Stimulated activated naive CD4-positive, alpha-beta T cell (primary cell): Measurements from ENCODE around the gene MICALL2.
"Not testable (repeated sequence)": the region's sequence is repeated elsewhere in the genome, so short reads cannot be mapped to it uniquely, and the experiment has no call there.

Experiments
- DNase-seq, 6 experiments: peaks; one replicate each; lab custom pipeline; 2025; lab: John Stamatoyannopoulos, UW

Gene MICALL2

DNA sequence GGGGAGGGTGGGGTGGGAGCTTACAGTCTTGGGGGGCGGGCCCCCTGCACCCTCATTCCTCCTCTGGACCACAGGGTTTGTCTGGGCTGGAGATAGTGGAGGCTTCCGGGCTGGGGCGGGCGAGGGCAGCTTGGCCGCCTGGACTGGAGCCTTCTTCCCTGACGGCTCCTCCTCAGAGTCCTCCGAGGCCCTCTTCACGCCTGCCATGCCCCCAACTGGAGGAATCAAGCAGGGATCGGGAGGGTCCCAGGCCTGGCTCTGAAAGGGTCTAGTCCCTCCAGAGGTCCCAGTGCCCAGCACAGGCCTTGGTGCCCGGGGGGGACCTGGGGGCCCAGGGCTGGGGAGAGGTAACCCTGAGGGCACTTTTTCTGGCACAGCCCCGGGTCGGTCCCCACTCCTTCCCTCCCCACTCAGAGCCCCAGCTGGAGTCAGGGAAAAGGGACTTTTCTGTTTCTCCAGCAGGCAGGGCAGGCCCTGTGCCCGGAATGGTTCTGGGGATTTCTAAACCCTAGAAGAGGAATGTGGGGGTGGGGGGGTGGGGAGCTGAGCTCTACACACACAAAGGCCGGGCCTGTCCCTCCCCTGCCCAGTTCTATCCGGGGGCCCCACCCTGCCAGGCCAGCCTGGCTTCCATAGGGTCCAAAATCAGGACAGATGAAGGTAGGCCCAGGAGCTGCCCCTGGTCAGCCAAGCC is 11.6 kb downstream of the MICALL2 start:
- DNase-seq, result no peak

DNA sequence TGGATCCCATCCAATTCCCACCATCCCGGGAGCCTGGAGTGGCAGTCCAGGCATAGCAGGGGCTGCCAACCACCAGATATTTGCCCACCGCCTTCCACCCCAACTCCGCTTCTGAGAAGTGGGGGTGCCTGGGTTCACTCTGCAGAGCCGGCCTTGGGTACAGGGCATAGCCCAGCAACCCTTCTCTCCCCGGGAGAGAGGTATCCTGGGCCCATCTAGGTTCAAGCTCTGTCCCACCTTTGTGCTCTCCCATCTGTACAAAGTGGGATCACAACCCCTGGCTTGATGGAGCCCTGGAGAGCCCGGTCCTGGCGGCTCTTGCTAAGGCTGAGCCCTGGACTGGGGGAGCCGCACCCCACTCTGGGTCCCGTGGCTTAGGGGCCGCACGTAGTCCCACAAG is 12.2 kb downstream of the MICALL2 start:
- no peak for DNase-seq

DNA sequence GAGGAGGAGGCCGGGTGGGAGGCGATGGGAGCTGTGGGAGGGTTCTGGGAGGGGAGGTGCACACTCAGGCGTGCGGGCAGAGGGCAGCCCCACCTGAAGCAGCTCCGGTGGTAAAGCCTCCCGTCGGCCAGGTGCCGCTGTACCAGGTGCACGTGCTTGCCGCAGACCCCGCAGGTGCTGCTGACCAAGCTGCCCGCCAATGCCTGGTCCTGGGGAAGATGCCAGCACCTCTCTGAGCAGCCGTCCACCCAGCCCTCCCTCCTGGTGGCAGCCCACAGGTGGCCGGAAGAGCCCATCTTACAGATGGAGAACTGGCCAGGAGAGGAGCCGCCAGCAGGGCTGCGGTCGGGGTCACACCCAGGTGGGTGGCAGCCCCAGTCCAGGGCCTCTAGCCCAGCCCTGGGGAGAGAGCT is 12.6 kb downstream of the MICALL2 start:
- no peak for DNase-seq

DNA sequence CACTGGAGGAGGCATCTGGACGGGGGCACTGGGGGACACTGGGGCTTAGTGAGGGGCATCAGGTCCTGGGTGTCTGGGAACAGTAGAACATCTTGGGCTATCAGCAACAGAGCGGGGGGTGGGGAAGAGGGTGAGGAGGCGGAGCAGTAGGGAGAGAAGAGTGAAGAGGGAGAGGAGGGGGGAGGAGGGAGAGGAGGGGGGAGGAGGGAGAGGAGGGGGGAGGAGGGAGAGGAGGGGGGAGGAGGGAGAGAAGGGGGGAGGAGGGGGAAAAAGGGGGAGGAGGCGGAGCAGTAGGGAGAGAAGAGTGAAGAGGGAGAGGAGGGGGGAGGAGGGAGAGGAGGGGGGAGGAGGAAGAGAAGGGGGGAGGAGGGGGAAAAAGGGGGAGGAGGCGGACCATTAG is 13.2 kb downstream of the MICALL2 start:
- not testable (repeated sequence) for DNase-seq

DNA sequence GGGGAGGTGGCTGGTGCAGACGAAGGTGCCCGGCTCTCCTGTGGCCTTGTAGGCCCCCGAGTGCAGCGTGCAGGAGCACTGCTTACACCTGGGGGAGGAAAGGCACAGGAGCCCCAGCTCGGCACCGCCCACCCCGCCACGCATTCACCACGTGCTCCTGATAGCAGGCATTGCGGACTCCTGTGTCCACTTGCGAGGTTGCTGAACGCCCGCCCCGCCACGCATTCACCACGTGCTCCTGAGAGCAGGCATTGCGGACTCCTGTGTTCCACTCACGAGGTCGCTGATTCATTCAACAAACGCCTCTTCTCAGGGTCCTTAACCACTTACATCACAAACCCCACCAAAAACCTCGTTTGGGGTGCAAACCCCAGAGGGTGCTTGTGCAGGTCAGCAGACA is 13.9 kb downstream of the MICALL2 start:
- no peak for DNase-seq

DNA sequence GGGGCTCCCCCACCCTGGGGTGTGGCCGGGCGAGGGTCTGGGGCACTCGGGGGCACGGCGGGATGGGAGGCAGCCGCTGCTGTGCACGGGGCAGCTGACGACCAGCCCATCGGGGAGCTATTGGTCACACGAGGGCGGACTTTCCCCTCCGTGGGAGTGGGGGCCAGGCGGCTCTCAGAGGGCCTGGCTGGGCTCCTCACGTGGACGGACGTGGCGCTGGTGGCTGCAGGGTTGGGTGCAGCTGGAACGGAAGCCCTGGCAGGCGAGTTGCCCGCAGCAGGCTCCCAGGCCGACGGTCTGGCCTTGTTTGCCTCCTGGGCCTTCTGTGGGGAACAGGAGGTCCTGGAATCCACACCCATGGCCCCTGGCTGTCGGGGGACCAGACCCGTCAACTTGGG is 14.3 kb downstream of the MICALL2 start:
- no peak for DNase-seq

DNA sequence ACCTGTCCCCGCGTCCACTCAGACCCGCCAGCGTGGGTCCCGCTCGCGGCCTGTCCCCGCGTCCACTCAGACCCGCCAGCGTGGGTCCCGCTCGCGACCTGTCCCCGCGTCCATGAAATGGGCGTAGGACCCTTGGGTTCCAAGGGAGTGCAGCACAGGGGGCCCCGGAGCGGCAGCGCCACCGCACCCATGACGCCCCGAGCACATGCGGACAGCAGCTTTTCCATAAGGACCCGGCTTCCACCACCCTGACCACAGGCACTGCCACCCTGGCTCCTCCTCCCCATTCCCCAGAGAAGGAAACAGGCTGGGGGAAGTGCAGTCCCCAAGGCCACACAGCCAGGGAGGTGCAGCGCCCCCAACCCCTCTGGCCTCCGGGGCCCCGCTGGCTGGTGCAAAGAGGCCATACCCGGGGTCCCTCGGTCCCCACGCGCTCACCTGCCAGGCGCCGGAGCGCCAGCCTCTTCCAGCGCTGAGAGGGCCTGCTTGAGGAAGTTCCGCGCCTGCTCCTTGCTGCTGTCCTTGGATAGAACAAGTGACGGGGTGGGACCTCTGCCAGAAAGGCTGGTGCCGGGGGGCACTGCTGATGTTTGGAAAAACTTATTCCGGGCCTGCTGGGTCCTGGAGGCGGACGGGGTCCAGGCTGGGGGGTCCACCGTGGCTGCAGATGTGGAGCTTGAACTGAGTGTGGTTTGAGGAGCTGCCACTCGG is 14.9 kb downstream of the MICALL2 start:
- no peak for DNase-seq

DNA sequence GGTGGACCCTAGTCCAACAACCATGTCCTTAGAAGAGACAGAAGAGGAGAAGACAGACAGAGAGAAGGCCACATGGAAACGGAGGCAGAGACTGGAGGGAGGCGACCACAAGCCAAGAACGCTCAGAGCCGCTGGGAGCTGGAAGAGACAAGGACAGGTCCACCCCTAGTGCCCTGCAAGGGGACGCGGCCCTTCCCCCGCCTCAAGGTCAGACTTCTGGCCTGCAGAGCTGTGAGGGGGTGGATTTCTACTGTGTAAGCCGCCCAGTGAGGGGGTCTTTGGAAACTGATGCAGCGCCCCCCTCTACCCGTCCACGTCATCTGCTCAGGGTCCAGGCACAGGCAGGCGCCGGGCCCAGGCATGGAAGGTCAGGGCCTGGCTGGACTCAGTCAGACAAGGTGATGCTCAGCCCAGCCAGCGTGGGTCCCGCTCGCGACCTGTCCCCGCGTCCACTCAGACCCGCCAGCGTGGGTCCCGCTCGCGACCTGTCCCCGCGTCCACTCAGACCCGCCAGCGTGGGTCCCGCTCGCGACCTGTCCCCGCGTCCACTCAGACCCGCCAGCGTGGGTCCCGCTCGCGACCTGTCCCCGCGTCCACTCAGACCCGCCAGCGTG is 15.6 kb downstream of the MICALL2 start:
- DNase-seq, result not testable (repeated sequence)

DNA sequence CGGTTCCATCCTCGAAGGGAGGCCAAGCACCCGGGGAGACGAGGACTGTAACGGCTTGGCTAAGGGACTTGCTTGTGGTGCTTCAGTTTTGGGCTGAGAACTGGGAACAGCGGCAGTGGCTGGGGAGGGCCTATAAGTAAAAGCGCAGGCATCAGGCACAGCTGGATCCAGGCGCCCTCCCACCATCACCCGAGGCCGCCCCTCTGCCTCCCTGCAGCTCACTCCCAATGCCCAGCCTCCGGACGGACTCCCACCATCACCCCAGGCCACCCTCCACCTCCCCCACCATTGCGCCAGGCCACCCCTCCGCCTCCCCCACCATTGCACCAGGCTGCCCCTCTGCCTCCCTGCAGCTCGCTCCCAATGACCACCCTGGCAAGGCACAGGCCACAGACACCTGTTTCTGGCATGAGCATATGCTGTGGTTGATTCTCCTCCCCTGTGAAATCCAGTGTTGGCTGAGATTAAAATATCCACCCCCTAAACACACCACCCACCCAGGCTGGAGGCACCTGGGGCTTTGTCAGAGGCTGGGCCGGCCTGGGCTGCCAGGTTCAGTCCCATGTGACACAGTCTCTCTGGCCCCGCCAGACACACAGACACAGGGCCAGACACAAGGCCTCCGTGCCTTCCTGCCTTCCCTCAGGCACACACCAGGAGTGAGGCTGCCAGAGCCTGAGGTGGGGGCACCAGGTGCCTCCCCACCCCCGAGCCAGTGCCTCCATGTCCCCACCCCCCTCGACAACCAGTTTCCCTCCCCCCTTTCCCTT is 16.7 kb downstream of the MICALL2 start:
- no peak for DNase-seq

DNA sequence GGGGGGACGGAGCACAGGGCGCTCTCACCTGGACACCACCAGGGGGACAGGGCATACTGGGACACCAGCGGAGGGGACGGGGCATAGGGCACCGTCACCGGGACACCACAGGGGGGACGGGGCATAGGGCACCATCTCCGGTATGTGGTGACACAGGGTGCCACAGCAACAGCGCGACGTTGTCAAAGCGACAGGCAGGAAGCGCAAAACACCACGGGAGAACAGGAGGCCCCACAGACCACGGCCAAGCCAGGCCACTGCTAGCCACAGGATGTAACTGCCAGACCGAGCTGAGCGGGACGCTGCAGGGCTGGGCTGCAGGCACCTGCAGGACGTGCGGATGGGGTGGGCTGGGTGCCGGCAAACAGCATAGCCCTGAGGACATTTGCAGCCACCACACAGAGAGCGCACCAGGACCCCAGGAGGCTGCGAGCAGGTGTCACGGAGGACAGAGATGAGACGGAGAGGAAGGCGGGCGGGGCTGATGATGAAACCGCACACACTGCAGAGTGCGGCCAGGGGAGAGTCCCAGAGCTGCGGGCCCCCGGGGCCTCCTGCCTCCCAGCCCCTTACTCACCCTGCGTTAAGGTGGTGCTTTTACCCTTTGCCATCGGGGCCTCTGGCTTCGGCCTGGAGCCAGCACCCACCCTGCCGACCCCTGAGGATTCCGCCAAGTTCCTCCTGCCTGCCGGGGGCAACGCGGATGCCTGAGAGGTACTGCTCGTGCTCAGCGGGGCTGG is 17.5 kb downstream of the MICALL2 start:
- no peak for DNase-seq

DNA sequence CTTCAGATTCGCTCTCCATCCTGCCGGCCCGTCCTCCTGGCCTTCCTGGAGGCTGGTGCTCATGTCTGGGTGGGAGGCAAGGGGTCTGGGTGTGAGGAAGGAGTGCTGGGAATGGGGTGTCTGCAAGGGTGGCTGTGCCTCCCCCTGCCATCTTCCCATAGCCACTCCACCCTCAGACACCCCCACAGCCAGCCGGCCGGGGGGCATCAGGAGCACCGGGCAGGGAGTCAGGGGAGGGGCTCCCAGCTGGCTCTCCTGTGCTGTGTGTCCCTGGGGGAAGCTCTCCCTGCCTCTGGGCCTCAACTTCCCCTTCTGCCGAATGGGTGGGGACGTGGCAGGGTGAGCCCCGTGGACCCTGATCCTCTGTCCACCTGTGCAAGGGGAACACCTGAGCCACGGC is 18.6 kb downstream of the MICALL2 start:
- no peak for DNase-seq

DNA sequence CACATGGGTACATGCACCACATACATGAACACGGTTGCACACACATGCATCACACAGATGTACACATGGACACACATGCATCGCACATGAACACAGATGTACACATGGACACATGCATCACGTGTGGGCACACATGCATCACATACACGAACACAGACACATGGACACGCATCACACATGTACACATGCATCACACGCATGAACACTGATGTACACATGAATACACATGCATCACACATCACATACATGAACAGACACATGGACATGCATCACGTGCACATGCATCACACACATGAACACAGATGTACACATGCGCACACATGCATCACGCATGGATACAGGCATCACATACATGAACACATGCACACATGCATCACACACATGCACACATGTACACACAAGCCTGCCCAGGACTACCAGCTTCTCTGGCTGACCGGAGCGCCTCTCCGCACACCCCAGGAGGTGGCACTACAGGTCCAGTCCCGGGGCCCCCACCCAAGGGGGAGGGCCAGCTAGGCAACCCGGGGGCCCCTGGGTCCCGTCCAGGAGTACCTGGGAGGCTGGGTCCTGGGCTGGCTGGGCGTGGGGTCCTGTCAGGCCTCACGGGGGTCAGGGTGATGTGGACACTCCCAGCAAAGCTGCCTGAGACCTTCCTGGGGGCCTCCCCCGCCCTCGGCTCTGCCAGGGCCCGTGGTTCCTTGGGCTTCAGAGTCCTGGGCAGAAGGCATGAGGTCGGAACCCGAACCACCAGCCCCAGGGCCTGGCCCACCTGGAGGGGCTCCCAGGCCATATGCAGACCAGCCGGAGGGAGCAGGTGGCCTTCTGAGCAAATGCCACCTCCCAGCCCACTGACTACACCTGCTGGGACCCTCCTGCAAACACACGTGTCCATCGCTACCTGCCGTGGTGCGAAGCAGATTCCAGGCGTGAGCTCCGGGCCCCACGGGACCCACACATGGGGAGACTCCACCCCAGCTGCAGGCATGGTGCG is 19.6 kb downstream of the MICALL2 start:
- no peak for DNase-seq

DNA sequence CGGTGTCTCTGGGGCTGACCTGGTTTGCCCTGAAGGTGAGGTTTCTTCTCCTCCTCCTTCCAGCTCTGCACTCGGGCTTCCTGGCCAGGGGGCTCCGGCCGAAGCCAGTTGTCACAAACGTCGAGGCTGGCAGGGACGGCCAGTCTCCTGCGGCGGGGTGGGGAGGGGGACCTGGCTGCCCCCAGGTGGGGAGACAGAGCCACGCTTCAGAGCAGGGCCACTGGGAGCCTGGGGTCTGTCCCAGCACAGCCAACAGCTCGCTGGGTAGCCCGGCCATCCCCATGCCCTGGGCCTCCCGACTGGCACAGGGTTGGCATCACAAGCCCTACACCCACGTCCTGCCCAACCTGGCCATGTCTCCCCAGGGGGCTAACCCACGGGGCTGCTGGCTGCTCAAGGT is 20.4 kb downstream of the MICALL2 start:
- DNase-seq, result no peak

DNA sequence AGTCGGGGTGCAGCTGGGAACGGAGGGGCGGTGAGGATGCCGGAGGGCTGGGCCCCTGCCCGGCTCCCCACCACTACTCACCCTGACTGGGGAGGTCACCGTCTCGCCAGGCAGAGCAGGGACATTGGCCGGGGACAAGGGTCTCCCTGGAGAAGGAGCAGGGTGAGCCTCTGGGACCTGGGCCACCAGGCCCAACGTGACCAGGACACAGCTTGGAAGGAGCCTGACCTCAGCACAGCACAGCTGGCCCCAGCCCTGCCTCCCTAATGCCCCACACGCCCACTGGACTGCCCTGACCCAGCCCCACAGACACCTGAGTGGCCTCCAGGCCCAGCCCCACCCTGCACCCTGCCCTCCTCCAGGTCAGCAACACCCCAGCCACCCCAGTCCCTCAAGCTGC is 21.1 kb downstream of the MICALL2 start:
- DNase-seq, result no peak

DNA sequence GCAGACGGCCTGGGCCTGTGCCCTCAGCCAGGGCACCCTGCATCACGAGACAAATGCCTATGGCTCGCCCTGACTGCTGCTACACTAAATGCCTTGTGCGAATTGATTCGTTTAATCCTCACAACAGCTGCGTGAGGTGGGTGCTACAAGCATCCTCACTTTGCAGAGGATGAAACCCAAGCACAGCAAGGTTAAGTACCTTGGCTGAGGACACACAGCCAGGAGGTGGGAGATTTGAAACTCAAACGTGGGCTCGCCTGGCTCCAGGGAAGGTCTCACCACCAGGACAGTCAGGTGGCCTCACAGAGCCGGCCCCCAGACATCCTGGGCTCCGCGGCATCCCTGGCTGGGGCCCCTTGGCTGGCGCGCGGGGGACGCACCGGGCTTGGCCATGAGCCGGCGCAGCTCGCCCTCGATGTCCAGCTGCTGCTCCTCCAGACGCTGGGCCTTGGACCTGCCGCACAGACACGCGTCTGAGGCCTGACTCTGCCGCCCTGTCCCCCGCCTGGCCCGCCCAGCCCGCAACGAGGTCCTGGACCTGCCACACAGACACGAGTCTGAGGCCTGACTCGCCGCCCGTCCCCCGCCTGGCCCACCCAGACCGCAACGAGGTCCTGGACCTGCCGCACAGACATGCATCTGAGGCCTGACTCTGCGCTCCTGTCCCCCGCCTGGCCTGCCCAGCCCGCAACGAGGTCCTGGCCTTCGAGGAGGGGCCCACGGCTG is 22.0 kb downstream of the MICALL2 start:
- DNase-seq, result no peak

DNA sequence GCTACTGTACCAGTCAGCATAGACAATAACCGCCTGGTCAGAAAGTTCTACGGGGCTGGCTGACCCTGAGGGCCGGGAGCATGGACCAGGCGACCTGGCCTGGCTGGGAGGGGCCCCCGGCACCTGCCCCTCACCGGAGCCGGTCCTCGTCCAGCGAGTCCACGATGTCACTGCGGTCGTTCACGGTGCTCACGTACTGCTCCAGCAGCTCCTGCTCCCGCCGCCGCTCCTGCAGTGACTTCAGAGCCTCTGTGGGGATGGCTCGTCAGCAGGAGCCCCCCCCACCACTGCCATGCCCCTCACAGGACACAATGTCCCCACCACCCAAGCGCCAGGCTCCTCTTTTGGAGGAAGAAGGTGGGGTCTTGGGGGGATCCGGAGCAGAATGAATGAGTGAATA is 22.7 kb downstream of the MICALL2 start:
- DNase-seq, result no peak

DNA sequence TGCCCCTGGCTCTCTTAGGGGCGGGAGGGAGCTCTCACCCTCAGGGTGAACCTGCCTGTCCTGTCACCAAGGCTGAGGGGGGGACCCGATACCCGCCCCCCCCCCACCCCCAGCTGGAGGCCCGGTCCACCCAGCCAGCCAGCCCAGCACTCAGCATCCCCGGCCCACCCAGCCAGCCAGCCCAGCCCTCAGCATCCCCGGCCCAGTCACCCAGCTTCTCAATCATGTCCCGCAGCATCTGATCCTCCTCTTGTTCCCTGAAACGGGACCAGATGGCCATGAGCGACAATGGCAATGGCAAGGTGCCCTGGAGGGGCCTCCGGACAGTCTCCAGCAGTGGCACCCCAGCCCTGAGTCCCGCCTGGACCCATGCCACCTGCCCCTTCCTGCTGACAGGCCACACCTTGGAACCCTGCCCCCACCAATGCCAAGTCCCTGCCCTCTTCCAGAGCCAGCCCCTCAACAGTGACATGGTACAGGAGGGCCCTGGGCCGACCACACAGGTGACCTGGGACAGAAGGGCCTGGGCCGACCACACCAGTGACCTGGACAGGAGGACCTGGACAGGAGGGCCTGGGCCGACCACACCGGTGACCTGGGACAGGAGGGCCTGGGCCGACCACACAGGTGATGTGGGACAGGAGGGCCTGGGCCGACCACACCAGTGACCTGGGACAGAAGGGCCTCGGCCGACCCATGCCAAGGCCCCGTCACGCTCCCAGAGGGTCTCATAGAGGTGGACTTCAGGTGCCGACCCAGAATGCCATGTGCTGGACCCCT is 24.2 kb downstream of the MICALL2 start:
- DNase-seq, result no peak

DNA sequence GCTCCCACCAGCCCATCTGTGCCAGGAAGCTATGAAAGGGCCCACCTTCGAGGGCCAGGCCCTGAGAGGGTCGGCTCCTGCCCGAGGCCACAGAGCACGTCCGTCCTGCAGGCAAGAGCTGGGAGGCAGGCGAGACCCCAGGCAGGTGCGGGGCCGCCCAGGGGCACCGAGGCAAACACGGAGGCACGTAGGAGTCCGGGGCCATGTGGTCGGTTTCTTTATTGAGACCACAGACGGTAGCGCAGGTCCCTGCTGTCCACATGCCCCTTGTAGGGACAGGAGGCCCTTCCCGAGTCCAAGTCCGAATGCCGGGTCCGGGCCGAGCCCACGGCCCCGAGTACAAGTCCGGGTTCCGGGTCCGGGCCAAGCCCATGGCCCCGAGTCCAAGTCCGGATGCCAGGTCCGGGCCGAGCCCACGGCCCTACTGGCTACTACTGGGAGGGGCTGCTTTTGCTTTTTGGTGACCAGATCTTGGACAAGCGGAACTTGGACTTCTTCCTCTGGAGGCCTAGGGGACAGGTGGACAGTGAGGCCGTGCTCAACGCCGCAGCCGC is 25.0 kb downstream of the MICALL2 start:
- no peak for DNase-seq
